SK-MEL-5 (cell line): ENCODE data around the gene STK35. TPM values are rescaled to one million over a fixed set of nuclear protein-coding genes. Genes with fewer than 3 reads are reported as not detected.

Experiments used
- DNase-seq: peaks from one replicate; pipeline ENCODE4 v3.0.0-alpha.2; 2016; ENCODE audit warnings: low read depth, low spot score
- in situ Hi-C: cut with HindIII; loops from 2 replicates; pipeline ENCODE4 v1.10.0; 2016; ENCODE audit warnings: low sequenced_read_pairs, high pct_unique_total_duplicates, low pct_unique_long_range_greater_than_20kb
- total RNA-seq: library from RNA; depleted of rRNA; stranded (reverse); fragments of >200 nt; shearing (Covaris generic); gene quantifications from 2 replicates; pipeline ENCODE4 v1.2.3, GENCODE V29; 2014

STK35 gene
- total RNA-seq, 1 experiment from 2014 or later = 13.6 TPM

- in situ Hi-C loops = no loop called here
- DNase-seq = no peak
Measured at GRCh38 chr20:2143594-2143993, 42.0 kb downstream of the STK35 start.

DNA sequence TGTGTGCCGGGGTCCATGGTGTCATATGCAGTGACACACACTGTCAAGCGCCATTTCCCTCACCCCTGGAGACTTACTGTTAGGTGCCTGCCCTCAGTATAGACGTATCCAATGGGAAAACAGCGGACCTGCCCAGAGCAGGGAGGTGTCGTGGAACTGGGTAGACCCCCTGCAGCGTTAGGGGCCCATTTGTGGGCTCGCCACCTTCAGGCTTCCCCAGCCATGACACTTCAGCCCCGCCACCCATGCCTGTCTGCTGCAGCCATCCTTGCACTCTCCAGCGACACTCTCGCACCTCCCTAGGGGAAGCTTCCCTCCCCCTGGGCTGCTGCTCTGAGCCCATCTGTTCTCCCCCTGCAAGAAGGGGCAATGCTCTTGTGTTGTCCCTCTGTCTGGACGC lies 43.2 kb downstream of the STK35 start:
- in situ Hi-C loops = no loop called here

DNA sequence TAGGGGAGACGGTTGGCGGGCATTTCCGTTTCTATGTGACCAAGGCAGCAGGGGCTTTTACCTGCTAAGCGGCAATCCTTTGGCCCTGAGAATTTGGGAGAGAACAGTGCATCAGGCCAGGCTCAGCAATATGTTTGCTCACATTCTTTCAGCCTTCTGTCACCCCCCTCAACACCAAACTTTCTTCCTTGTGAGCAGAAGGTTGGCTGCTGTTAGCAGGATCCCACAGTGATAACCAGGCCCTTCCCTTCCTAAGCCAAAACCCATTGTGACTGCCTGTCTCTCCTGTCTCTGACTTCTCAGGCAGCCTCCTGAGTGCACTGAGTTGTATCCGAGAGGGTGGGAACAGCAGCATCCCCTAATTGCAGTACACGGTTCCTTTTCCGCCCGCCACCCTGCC lies 43.7 kb downstream of the STK35 start:
- no peak for DNase-seq
- in situ Hi-C loops = no loop called here

More for the DNA sequence above, 43.2 kb downstream of the STK35 start:
- DNase-seq = no peak

- no peak for DNase-seq
- in situ Hi-C loops = no loop called here
Measured at GRCh38 chr20:2146080-2146867, 44.6 kb downstream of the STK35 start.

DNA sequence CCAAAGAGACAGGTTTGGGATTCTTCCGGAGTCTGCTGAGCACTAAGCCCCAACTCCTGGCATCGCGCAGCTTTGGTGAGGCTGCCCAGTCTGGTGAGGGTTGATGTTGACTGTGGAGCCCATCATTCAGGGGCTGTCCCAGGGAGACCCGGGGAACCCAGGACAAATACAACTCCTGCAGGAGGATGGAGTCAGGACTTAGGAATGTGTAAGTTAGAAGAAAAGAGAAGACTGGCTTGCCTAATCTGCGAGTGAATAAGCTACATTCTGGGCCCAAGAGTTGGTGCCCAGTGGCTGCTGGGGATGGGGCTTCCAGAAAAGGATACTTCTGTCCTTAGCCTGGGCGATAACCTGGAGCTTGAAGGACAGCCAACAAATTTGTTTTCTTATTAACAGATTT lies 47.9 kb downstream of the STK35 start:
- in situ Hi-C loops = no loop called here
- DNase-seq = no peak

DNA sequence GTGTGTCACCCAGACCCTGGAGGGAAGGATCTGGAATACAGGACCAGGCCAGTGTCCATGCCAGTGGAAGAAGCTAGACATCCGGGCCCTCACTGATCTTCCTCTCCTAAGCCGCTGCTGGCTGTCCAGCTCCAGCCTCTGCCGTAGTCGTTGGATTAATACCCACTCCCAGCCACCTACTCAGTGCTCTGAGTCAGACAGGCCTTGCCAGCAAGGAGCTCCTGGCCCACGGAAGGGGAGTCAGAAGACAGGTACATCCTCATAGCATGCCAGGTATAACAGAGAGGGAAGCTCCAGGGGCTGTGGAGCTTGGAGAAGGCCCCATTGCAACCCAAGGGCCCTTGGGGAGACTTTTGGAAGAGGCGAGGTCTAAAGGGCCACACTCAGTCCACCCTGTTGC lies 49.0 kb downstream of the STK35 start:
- in situ Hi-C loops = no loop called here
- DNase-seq = no peak

- DNase-seq = no peak
Measured at GRCh38 chr20:2151858-2152281, 50.2 kb downstream of the STK35 start.

DNA sequence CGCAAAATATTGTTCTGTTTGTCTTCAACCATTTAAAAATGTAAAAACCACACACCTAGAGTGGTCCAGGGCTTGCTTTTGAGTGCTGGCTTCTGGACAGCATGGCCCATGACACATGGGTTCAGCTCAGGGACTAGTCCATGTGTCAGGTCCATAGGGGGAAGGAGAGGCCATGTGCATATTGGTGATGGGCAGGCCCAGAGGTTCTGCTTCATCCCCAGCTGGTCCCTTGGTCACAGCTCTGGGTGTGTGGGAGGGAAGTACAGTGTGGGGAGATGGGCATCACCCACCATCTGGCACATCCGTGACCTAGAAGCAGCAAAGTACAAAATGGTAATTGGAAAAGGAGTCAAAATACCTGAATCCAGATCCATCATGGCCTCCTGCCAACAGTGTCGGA lies 50.7 kb downstream of the STK35 start:
- in situ Hi-C loops = no loop called here
- DNase-seq = no peak

More at GRCh38 chr20:2151858-2152281, 50.2 kb downstream of the STK35 start:
- in situ Hi-C loops = no loop called here

DNA sequence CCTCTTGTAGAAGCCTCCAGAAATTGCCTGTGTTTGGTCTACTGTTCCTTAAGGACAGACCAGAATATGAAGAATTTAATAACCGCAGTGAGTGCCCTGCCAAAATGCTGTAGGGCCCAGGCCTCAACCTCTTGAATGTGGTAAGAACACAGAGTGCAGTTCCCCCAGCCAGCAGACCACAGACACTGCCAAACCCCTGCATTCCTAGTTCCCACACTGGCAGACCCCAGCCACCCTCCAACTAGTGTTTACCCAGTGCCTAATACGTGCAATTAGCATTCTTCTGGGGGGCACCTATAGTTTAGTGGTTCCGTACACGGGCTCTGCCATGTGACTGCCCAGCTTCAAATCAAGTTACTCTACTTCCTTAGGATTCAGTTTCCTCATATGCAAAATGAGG lies 51.7 kb downstream of the STK35 start:
- in situ Hi-C loops = no loop called here
- no peak for DNase-seq

DNA sequence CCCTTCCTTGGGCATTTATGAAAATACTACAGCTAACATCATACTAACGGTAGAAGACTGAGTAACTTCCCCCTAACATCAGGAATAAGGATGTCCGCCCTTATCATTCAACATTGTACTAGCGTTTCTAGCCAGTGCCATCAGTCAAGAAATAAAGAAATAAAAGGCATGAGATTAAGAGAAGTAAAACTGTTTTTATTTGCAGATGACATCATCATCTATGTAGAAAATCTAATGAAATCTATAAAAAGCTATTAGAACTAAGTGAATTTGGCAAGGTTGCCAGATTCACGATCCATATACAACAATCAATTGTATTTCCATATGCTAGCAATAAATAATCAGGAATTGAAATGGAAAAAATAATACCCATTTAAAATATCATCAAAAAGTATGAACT lies 54.6 kb downstream of the STK35 start:
- in situ Hi-C loops = no loop called here
- no peak for DNase-seq

DNA sequence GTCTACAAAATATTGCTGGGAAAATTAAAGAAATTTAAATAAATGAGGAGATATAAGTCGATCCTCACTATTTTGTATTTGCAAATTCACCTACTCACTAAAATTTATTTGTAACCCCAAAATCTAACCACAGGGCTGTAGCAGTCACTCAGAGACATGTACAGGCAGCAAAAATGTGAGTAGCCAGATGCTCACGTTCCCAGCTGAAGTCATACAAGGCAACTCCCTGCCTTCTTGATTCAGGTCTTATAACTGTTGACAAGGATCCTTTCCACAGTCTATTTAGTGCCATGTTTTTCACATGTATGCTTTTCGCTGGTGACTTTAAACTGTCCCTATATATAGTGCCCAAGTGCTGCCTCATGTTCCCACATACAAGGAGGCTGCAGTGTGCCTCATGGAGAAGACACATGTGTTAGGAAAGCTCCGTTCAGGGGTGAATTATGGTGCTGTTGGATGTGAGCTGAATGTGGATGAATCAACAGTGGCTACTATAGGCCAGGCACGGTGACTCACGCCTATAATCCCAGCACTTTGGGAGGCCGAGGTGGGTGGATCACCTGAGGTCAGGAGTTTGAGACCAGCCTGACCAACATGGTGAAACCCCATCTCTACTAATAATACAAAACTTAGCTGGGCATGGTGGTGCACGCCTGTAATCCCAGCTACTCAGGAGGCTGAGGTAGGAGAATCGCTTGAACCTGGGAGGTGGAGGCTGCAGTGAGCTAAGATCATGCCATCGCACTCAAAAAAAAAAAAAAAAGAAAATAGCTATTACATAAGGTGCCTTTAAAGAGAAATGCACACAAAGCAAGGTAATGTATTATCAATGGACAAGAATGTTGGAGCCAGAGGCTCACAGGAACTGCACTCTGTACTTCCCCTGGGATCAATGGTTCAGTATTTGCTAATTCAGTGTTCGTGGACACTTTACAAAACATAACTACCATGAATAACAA lies 55.3 kb downstream of the STK35 start:
- DNase-seq = no peak
- in situ Hi-C loops = no loop called here

- in situ Hi-C loops = no loop called here
- DNase-seq = no peak
Measured at GRCh38 chr20:2162125-2162822, 60.6 kb downstream of the STK35 start.

- in situ Hi-C loops = no loop called here
- DNase-seq = no peak
Measured at GRCh38 chr20:2162823-2163166, 61.2 kb downstream of the STK35 start.

DNA sequence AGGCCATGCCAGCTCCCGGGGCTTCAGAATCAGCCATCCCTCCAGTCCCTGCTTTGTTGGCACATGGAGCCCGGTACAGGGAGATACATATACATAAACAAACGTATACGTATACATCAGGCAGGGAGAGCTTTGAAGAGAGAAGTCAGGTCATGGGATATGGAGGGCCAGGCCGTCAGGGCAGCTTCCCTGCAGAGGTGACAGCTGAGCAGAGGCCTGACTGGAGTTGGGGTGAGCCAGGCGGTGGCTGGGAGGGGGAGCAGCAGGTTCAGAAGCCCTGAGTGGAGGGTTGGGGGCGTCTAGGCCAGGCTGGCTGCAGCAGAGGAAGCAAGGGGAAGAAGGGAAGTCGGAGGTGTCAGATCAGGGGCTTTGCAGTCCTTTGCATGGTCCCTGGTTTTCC lies 61.7 kb downstream of the STK35 start:
- in situ Hi-C loops = no loop called here

DNA sequence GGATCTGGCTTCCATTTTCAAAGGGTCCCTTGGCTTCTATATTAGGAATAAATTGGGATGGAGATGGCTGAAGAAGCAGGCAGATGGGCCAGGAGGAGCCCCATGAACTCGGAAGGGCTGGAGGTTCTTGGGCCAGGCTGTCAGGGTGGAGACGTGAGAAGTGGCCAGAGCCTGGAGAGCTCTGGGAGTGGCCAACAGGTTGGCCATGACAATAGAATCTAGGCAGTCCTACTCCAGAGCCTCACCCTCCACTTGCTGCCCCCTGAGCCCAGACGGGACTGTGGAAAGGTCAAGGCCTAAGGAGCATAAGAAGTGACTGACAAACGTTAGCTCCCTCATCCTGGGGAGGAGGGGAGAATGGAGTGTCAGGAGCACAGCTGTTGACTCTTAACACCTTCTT lies 62.1 kb downstream of the STK35 start:
- in situ Hi-C loops = no loop called here
- DNase-seq = no peak

More for the DNA sequence above, 61.7 kb downstream of the STK35 start:
- no peak for DNase-seq

DNA sequence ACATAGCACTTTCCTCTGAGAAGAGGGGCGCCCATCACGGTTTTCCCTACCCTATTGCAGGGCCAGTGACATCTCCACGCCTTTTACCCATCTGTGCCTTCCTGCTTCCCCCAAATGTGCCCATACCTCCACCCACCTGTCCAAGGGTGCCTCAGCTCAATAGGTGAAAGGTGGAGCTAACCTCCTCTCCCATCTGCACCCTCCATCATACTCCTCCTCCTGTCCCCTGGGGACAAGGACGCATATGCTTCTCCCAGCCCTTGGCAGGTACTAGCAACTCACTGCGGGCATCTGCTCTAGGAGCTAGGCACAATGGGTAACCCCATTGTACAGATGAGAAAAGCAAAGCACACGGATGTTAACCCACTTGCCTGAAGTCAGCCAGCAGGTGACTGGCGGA lies 62.8 kb downstream of the STK35 start:
- in situ Hi-C loops = no loop called here
- no peak for DNase-seq

DNA sequence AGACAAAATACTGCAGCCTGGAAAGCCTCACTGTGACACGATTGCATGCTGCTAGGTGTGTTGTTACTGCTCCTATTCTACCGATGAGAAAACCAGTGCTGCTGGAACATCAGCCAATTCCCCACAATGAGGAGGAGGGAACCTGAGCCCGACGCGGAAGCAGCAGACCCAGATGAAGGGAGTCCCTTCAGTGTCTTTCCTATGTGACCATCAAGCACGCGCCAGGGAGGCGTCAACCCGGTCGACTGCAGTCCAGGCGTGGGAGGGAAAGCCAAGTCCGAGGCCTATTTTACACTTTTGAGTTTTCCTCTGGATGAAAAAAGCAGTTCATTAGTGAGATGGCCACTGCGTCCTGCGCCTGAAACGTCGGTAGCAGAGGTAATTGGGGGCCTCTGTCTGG lies 63.3 kb downstream of the STK35 start:
- DNase-seq = no peak
- in situ Hi-C loops = no loop called here

DNA sequence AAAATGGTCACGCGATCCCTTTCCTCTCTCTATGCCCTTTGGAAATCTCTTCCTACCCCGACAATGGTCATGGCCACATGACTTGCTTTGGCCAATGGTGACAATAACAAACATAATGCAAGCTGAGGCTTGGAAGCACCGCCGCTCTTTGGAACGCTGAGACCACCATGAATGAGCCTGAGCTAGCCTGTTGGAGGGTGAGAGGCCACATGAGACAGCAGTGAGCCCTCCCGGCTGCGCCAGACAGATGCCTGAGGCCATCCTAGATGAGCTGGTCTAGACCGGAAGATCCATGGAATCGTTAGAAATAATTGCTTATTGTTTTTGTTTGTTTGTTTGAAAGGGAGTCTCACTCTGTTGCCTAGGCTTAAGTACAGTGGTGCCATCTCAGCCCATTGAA lies 64.2 kb downstream of the STK35 start:
- in situ Hi-C loops = no loop called here
- no peak for DNase-seq
